H9 (cell line): ENCODE measurements around the gene RAB39A. TPM values are rescaled to one million over a fixed set of nuclear protein-coding genes. Genes with fewer than 3 reads are reported as not detected.
A peak's percentile ranks its signal among the peaks of the same experiment; 100 is the strongest.

ENCODE experiments used
- DNase-seq: peaks from one replicate; pipeline ENCODE4 v3.0.0-alpha.2; 2017
- H2AFZ ChIP-seq: one replicate; pipeline ENCODE4 v1.6.1; 2013; ENCODE audit warnings: mild to moderate bottlenecking, low read length, control low read depth, moderate library complexity
- H2AK5ac ChIP-seq: 2 replicates; pipeline ENCODE4 v1.6.1; 2013; ENCODE audit warnings: low read length, control low read depth, mixed read lengths; ENCODE audit not compliant: insufficient read length
- H2BK120ac ChIP-seq: one replicate; pipeline ENCODE4 v1.6.1; 2013; ENCODE audit warnings: low read depth, mild to moderate bottlenecking, low read length, control low read depth, inconsistent platforms; ENCODE audit not compliant: poor library complexity, severe bottlenecking
- H2BK12ac ChIP-seq: 2 replicates; pipeline ENCODE4 v1.6.1; 2013; ENCODE audit warnings: low read length, control low read depth, mixed read lengths, low read depth; ENCODE audit not compliant: insufficient read length
- H2BK15ac ChIP-seq: 2 replicates; pipeline ENCODE4 v1.6.1; 2013; ENCODE audit warnings: low read depth, low read length, control low read depth
- H2BK20ac ChIP-seq: one replicate; pipeline ENCODE4 v1.6.1; 2013; ENCODE audit warnings: low read depth, mild to moderate bottlenecking, low read length, control low read depth, inconsistent platforms; ENCODE audit not compliant: poor library complexity, severe bottlenecking
- H2BK5ac ChIP-seq: 2 replicates; pipeline ENCODE4 v1.6.1; 2013; ENCODE audit warnings: low read length, control low read depth, mixed read lengths; ENCODE audit not compliant: insufficient read length
- H3K14ac ChIP-seq: 2 replicates; pipeline ENCODE4 v1.6.1; 2013; ENCODE audit warnings: low read length, control low read depth; ENCODE audit not compliant: insufficient read depth
- H3K18ac ChIP-seq: 2 replicates; pipeline ENCODE4 v1.6.1; 2013; ENCODE audit warnings: low read depth, mild to moderate bottlenecking, mixed read lengths, low read length, control low read depth; ENCODE audit not compliant: insufficient read length
- H3K23ac ChIP-seq: 2 replicates; pipeline ENCODE4 v1.6.1; 2013; ENCODE audit warnings: low read length, control low read depth, mixed read lengths, low read depth; ENCODE audit not compliant: insufficient read length
- H3K23me2 ChIP-seq: 2 replicates; pipeline ENCODE4 v1.6.1; 2013; ENCODE audit warnings: low read depth, mild to moderate bottlenecking, mixed read lengths, low read length, control low read depth; ENCODE audit not compliant: insufficient read length, poor library complexity, severe bottlenecking
- H3K27ac ChIP-seq: 2 replicates; pipeline ENCODE4 v1.5.1; 2013; ENCODE audit warnings: low read length, control low read depth, mixed read lengths, low read depth; ENCODE audit not compliant: insufficient read length
- H3K27me3 ChIP-seq: 2 replicates; pipeline ENCODE4 v1.6.1; 2013; ENCODE audit warnings: low read length, control low read depth, inconsistent platforms; ENCODE audit not compliant: insufficient read depth
- H3K4ac ChIP-seq: 2 replicates; pipeline ENCODE4 v1.6.1; 2013; ENCODE audit warnings: low read depth, mild to moderate bottlenecking, control low read depth, inconsistent platforms, low read length, moderate library complexity
- H3K4me1 ChIP-seq: 2 replicates; pipeline ENCODE4 v1.6.1; 2013; ENCODE audit warnings: low read length, control low read depth, inconsistent platforms; ENCODE audit not compliant: insufficient read depth
- H3K4me2 ChIP-seq: 2 replicates; pipeline ENCODE4 v1.6.1; 2013; ENCODE audit warnings: low read length, control low read depth, mixed read lengths; ENCODE audit not compliant: insufficient read length, insufficient read depth
- H3K56ac ChIP-seq: 2 replicates; pipeline ENCODE4 v1.6.1; 2013; ENCODE audit warnings: low read depth, mild to moderate bottlenecking, mixed read lengths, low read length, control low read depth; ENCODE audit not compliant: insufficient read length
- H3K79me1 ChIP-seq: 2 replicates; pipeline ENCODE4 v1.6.1; 2013; ENCODE audit warnings: low read depth, mild to moderate bottlenecking, moderate library complexity, low read length, control low read depth, inconsistent platforms; ENCODE audit not compliant: insufficient read depth, poor library complexity, severe bottlenecking
- H3K79me2 ChIP-seq: 2 replicates; pipeline ENCODE4 v1.6.1; 2013; ENCODE audit warnings: low read length, control low read depth, inconsistent platforms; ENCODE audit not compliant: insufficient read depth
- H3K9ac ChIP-seq: 2 replicates; pipeline ENCODE4 v1.6.1; 2013; ENCODE audit warnings: low read length, control low read depth, mixed read lengths; ENCODE audit not compliant: insufficient read length; ENCODE audit errors: extremely low read depth
- H3K9me3 ChIP-seq: one replicate; pipeline ENCODE4 v1.6.1; 2013; ENCODE audit warnings: low read depth, low read length, inconsistent platforms; ENCODE audit not compliant: control insufficient read depth
- H3T11ph ChIP-seq: one replicate; pipeline ENCODE4 v1.6.1; 2013; ENCODE audit warnings: mild to moderate bottlenecking, low read length, control low read depth, inconsistent platforms
- H4K20me1 ChIP-seq: one replicate; pipeline ENCODE4 v1.6.1; 2013; ENCODE audit not compliant: control insufficient read depth, insufficient read length, insufficient read depth
- H4K5ac ChIP-seq: 2 replicates; pipeline ENCODE4 v1.6.1; 2013; ENCODE audit warnings: low read depth, mild to moderate bottlenecking, mixed read lengths, low read length, control low read depth; ENCODE audit not compliant: insufficient read length
- H4K8ac ChIP-seq: replicated peaks from 2 replicates; pipeline ENCODE4 v1.6.1; 2013; ENCODE audit warnings: low read length, control low read depth, mixed read lengths, low read depth; ENCODE audit not compliant: insufficient read length
- H4K91ac ChIP-seq: 2 replicates; pipeline ENCODE4 v1.6.1; 2013; ENCODE audit warnings: low read depth, mild to moderate bottlenecking, moderate library complexity, mixed read lengths, low read length, control low read depth; ENCODE audit not compliant: insufficient read length
- H3K27ac Mint-ChIP-seq, 3 experiments: 2 replicates in 2 of 3; 3 replicates in 1 of 3; pipeline ENCODE4 v1.8.0; 2020 to 2021; ENCODE audit warnings: mixed read lengths in 3 of 3, mild to moderate bottlenecking in 1 of 3, moderate library complexity in 1 of 3
- H3K27me3 Mint-ChIP-seq: 2 replicates; pipeline ENCODE4 v1.8.0; 2021; ENCODE audit warnings: low read depth, mild to moderate bottlenecking, moderate library complexity, mixed read lengths
- H3K36me3 Mint-ChIP-seq, 3 experiments: 2 replicates in 2 of 3; 3 replicates in 1 of 3; pipeline ENCODE4 v1.8.0; 2020 to 2021; ENCODE audit warnings: low read depth in 3 of 3, mixed read lengths in 3 of 3; ENCODE audit not compliant: insufficient read depth in 1 of 3
- H3K4me1 Mint-ChIP-seq, 2 experiments: 2 replicates each; pipeline ENCODE4 v1.8.0; 2020; ENCODE audit warnings: mixed read lengths in 2 of 2
- H3K4me3 Mint-ChIP-seq, 2 experiments: 2 replicates in 1 of 2; 3 replicates in 1 of 2; pipeline ENCODE4 v1.8.0; 2020 to 2021; ENCODE audit warnings: mild to moderate bottlenecking in 2 of 2, mixed read lengths in 2 of 2, moderate library complexity in 1 of 2
- H3K9me3 Mint-ChIP-seq, 2 experiments: 2 replicates in 1 of 2; 3 replicates in 1 of 2; pipeline ENCODE4 v1.8.0; 2020; ENCODE audit warnings: mild to moderate bottlenecking in 2 of 2, mixed read lengths in 2 of 2, moderate library complexity in 1 of 2
- WGBS: extraction: QIAGEN DNeasy Blood & Tissue Kit; methylation state at CpG from one replicate; pipeline ENCODE4 v1.1.7; 2013; ENCODE audit warnings: missing lambda C conversion rate, low lambda C conversion rate, mixed read lengths; ENCODE audit not compliant: insufficient read length; ENCODE audit errors: extremely low coverage; 5-methylcytosine and 5-hydroxymethylcytosine counted together
- total RNA-seq: library from RNA; stranded (reverse); gene quantifications from 2 replicates; pipeline ENCODE4 v1.2.1, GENCODE V29; 2021
- TF ChIP-seq, protein P1 (sequence below): fragments of 200-600 bp; sonication (generic); conservative IDR thresholded peaks from 3 replicates; pipeline ENCODE4 v1.8.0; 2021; ENCODE audit warnings: antibody characterized with exemption, mild to moderate bottlenecking

Gene RAB39A
- total RNA-seq, 1 experiment from 2014 or later, result 9.7 TPM

DNA sequence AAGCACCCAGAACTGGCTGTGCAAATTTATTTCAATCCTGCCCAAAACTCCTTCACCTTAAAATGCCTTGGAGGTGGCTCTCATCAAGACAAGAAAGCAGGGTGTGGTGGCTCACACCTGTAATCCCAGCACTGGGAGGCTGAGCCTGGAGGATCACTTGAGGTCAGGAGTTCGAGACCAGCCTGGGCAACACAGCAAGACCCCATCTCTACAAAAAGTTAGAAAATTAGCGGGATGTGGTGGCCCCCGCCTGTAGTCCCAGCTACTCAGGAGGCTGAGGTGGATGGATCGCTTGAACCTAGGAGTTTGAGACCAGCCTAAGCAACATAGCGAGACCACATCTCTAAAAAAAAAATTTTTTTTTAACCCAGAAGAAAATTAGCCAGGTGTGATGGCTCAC lies 689 bp upstream of the RAB39A start:
- no peak overlapping the region for H3K23ac ChIP-seq
- peak overlapping the region; percentile 77 for H3K9ac ChIP-seq
- no peak overlapping the region for H2AK5ac ChIP-seq
- TF ChIP-seq, protein P1, sequence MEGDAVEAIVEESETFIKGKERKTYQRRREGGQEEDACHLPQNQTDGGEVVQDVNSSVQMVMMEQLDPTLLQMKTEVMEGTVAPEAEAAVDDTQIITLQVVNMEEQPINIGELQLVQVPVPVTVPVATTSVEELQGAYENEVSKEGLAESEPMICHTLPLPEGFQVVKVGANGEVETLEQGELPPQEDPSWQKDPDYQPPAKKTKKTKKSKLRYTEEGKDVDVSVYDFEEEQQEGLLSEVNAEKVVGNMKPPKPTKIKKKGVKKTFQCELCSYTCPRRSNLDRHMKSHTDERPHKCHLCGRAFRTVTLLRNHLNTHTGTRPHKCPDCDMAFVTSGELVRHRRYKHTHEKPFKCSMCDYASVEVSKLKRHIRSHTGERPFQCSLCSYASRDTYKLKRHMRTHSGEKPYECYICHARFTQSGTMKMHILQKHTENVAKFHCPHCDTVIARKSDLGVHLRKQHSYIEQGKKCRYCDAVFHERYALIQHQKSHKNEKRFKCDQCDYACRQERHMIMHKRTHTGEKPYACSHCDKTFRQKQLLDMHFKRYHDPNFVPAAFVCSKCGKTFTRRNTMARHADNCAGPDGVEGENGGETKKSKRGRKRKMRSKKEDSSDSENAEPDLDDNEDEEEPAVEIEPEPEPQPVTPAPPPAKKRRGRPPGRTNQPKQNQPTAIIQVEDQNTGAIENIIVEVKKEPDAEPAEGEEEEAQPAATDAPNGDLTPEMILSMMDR, result no peak
- no peaks in the 10 kb centered on the region for H3K36me3 Mint-ChIP-seq
- H4K20me1 ChIP-seq, result no peaks in the 10 kb centered on the region
- no peak overlapping the region for H4K91ac ChIP-seq
- H2BK120ac ChIP-seq, result no peak overlapping the region
- H3T11ph ChIP-seq, result no peak overlapping the region
- no peaks in the 10 kb centered on the region for H3K27me3 ChIP-seq
- no peak overlapping the region for H2BK5ac ChIP-seq
- H2BK12ac ChIP-seq, result no peak overlapping the region
- H3K4me1 Mint-ChIP-seq, result peaks cover 9 to 13% of the 10 kb centered on the region in 2 experiments
- H4K5ac ChIP-seq, result no peak overlapping the region
- H3K18ac ChIP-seq, result no peak overlapping the region
- H4K8ac ChIP-seq, result no peak overlapping the region
- H2BK15ac ChIP-seq, result no peak overlapping the region
- no peaks in the 10 kb centered on the region; the same call in 1 of the 2 replicates for H3K4me1 ChIP-seq
- peaks cover 5% of the 10 kb centered on the region for H3K23me2 ChIP-seq
- H3K79me2 ChIP-seq, result peaks cover 3% of the 10 kb centered on the region; the same call in 1 of the 2 replicates
- no peak overlapping the region for H3K27ac ChIP-seq
- H3K4me3 Mint-ChIP-seq, result peak overlapping the region; percentile 58 to 75
- H3K79me1 ChIP-seq, result no peaks in the 10 kb centered on the region
- no peak overlapping the region for H3K14ac ChIP-seq
- no peak overlapping the region for H3K56ac ChIP-seq
- peak overlapping the region in 1 of 3 experiments; percentile 49; a peak in 2 of 7 replicates for H3K27ac Mint-ChIP-seq
- no peak for DNase-seq
- no peak overlapping the region for H2BK20ac ChIP-seq
- H3K9me3 Mint-ChIP-seq, result no peaks in the 10 kb centered on the region
- no CpG with 5 or more reads among the region's 5 CpGs for WGBS
- no peaks in the 10 kb centered on the region for H3K9me3 ChIP-seq
- H3K4ac ChIP-seq, result no peak overlapping the region
- peak overlapping the region; percentile 48 for H3K4me2 ChIP-seq
- peak overlapping the region; percentile 74 for H2AFZ ChIP-seq
- peaks cover 5% of the 10 kb centered on the region for H3K27me3 Mint-ChIP-seq
